H4 (cell line): ENCODE measurements around the gene TMEM196. TPM values are rescaled to one million over a fixed set of nuclear protein-coding genes. Genes with fewer than 3 reads are reported as not detected.
A peak's percentile ranks its signal among the peaks of the same experiment; 100 is the strongest.
"Not testable (repeated sequence)": the region's sequence is repeated elsewhere in the genome, so short reads cannot be mapped to it uniquely, and the experiment has no call there.

Experiments used
- DNase-seq: peaks from one replicate; pipeline ENCODE4 v3.0.0-alpha.2; 2015; ENCODE audit warnings: low spot score
- total RNA-seq: library from RNA; depleted of rRNA; stranded (reverse); fragments of >200 nt; shearing (Covaris generic); gene quantifications from 2 replicates; pipeline ENCODE4 v1.2.3, GENCODE V29; 2014; rRNA removed

TMEM196 gene
- total RNA-seq, 1 experiment from 2014 or later, result not detected

DNA sequence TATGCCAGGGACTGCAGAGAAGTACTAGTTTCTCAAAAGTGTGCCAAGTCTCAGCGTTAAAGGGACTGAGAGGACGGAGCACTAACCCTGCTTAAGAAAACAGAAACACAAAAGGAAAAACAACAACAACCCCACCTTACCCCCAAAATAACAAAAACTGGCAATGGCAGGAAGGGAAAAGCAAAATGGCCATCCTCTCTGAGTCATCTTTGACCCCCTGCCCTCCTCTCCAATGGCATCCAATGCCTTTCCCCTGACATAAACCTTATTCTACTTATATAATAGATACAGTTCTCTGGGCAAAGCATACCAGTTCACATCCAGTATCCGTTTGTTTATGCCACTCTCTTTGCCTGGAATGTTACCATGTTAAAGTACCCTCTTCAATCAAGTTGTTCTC, 66.2 kb downstream of the TMEM196 start:
- no peak for DNase-seq

DNA sequence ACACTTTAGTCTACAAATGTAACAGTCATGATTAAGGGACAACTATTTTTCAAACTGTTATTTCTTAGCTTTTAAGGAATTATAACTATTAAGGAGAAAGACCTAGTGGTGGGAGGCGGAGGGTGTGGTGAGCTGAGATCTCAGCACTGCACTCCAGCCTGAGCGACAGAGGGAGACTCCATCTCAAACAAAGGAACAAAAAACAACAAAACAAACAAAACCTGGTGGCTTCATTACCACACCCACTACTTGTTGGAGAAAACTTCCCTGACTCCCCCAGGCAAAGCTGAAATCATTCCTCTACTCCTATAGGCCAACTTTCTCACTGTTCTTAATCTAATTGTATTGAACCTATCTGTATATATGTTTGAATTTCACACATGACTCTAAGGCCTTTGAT, 67.8 kb downstream of the TMEM196 start:
- DNase-seq, result no peak

DNA sequence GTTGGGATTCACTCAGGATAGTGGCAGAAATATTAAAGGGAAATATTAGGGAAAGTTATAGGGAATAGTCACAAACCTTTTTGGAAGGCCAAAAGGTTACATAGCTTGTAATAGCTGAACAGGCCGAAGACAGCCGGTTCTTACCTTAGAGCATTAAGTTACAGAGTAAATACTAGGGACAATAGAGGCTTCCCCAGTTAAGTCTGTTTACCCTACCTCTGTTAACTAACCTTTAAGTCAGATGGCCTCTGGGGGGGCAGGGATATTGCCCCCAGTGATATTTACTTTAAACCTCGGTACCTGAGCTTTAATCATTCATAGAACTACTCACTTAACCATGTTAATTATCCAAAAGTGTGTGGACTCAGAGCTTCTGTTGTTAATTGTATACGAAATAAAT, 71.9 kb downstream of the TMEM196 start:
- DNase-seq, result no peak

DNA sequence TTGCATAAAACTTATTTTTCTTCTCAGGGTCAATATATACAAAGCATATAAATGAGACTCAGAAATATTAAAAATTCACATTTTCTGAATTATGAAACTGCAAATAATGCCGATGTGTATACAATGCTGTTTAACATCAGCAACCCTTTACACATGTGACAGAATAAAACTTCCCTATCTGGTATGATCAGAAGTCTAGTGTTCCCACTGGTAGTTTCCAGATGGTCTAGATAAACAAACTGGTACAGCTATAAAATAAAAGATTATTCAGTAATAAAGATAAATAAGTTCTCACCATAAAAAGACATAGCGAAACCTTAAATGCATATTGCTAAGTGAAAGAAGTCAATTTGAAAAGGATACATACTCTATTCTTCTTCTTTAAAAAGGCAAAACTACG, 72.5 kb downstream of the TMEM196 start:
- no peak for DNase-seq

DNA sequence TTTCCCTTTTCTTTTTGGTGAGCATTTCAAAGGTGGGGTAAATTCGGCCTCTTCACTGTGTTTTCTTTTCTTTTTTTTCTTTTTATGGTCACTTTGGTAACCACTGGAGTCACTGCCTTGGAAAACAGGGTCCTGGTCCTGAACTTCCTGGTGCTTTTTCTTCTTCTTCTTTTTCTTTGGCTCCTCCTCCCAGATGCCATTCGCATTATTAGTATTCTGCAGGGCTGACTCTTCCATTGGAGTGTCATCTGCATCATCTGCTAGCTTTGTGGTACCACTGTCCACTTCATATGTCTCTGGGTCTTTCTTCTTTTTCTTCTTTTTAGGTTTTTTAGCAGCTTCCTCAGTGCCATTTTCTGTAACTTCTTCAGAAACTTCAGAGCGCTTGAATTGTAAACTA, 75.1 kb downstream of the TMEM196 start:
- DNase-seq, result no peak

DNA sequence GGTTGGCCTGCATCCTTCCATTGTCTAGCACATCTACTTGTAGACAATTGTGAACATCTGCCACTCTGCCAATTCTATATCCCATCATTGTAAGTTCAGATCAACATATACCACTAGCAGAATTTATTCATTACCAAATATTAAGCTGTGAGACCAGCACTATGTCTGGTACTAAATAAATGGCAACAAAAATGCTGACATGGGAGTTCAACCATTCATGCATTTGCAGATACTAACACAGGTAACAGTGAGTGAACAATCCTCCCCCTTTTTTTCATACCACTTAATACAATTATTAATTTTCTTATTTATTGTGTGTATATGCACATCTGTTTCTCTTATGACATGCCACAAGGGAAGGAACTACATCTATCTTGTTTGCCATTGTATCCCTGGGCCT, 76.5 kb downstream of the TMEM196 start:
- no peak for DNase-seq

DNA sequence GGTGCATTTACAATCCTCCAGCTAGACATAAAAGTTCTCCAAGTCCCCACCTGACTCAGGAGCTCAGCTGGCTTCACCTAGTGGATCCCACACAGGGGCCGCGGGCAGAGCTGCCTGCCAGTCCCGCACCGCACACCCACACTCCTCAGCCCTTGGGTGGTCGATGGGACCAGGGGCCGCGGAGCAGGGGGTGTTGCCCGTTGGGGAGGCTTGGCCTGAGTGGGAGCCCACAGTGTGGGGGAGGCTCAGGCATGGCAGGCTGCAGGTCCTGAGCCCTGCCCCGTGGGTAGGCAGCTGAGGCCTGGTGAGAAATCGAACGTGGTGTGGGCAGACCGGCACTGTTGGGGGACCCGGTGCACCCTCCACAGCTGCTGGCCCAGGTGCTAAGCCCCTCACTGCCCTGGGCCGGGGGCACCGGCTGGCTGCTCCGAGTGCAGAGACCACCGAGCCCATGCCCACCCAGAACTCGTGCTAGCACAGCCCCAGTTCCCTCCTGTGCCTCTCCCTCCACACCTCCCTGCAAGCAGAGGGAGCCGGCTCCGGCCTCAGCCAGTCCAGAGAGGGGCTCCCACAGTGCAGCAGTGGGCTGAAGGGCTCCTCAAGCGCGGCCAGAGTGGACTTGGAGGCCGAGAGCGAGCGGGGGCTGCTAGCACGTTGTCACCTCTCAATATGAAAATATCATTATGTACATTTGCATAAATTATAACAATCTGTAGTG, 81.1 kb downstream of the TMEM196 start:
- no peak for DNase-seq

DNA sequence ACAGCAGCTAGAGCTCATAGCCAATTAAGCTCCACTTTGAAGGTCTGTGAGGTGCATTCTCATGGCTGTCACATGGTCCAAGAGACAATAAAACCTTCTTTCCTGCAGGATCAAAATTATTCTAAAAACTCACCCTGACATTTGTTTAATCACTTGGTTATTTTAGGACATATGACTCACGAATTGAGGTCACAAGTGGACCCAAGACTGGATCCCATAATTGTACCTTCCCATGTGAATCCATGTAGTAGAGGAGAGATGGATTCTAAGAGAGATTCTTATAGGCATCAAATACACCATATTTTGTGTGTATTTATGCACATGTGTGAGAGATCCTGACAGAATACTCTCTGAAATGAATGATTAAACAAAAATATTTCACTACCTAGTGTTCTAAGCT, 82.7 kb downstream of the TMEM196 start:
- DNase-seq, result no peak

DNA sequence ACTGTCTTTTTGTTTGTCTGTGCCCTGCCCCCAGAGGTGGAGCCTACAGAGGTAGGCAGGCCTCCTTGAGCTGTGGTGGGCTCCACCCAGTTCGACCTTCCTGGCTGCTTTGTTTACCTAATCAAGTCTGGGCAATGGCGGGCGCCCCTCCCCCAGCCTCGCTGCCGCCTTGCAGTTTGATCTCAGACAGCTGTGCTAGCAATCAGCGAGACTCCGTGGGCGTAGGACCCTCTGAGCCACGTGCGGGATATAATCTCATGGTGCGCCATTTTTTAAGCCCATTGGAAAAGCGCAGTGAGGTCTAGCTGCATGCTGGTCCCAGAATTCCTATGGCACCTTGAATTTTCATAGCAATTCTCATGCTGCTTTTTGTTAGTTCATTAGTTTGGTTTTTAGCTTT, 84.3 kb downstream of the TMEM196 start:
- not testable (repeated sequence) for DNase-seq

DNA sequence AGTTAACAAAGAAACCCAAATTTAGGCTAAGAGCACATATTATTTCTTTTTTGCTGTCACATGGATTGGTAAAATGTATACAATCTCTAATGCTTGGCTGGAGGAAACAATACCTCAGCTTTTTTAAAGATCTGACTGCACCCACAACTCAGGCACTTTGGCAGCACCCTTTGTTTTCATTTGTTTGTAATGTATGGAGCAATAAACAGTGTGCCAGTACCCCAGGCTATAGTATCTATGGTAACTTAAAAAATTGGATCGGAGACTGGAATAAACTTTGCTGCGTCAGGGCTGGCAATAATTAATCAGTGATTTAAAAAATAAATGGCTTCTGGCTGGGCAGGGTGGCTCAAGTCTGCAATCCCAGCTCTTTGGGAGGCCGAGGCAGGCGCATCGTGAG, 91.8 kb downstream of the TMEM196 start:
- no peak for DNase-seq

DNA sequence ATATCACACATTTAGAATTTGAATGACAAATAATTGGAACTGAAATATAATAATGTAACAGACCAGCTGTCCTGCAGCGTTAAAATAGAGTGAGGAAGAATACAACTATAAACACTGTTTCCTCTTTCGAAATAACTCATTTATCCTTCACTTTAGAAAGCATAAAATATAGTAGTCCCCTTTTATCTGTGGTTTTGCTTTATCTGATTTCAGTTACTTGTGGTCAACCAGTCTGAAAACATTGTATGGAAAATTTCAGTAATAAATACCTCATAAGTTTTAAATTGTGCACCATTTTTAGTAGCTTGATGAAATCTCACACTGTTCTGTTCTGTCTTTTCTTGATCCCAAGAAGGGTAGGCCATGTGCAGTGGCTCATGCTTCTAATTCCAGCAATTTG, 96.2 kb downstream of the TMEM196 start:
- peak; percentile 75 for DNase-seq

DNA sequence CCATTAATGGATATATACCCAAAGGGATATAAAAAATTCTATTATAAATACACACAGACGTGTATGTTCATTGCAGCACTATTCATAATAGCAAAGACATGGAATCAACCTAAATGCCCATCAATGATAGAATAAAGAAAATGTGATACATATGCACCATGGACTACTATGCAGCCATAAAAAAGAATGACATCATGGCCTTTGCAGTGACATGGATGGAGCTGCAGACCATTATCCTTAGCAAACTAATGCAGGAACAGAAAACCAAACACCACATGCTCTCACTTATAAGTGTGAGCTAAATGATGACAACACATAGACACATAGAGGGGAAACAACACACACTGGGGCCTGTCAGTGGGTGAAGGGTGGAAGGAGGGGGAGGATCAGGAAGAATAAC, 97.6 kb downstream of the TMEM196 start:
- DNase-seq, result no peak

DNA sequence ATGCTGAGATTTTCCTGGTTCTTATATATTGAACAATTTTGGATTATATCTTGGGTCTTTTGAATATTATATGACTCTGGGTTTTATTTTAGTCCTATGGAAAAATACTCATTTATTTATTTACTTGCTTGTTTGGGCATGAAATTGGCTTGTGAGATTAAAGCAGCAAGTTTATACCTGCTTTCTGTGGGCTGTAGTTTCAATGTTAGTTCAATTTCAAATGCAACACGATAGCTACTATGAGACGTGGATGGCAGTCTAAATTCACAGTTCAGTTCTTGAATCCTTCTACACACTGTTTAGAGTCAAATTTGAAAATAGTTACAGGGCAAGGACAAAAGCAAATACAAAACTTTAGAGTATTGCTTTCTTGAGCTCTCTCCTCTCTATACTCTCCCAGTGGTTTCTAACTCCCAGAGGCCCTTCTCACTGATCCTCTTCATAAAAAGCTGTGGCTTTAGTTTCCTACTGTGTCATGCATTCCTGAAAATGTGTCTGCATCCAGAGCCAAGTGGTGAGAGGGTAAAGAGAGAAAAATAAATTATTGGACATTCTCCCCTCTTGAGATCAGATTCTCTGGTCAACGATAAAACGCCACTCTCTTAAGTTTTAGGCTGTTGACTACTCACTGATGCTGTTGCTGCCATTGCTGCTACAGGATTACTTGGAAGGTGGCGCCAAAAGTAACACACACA, 99.0 kb downstream of the TMEM196 start:
- DNase-seq, result peak; percentile 49

DNA sequence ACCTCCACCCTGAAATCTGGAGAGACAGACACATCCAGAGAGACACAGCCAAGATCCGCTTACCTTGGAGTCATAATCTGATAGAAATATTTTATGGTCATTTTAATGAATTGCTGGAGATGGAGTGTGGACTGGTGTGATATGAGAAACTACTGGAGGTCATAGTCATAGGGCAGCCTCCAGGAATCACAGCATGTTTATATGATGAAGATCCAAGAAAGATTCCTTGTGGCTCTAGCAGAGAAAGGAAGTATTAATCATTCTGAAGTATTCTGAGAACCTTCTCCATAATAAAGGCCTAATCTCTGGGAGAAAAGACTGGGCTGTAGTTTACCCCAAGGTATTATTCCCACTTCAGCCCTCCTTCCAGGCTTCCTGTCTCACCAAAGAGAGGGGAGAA, 102.6 kb downstream of the TMEM196 start:
- no peak for DNase-seq

Other genes with a start within 250 kb of the TMEM196 start
- gene POLR1F, start 64.6 kb downstream of the TMEM196 start, total RNA-seq, result 61.5 and 74.3 TPM in 2 replicates